ENCODE results near the gene SLC35D3. TPM values are rescaled to one million over a fixed set of nuclear protein-coding genes. Genes with fewer than 3 reads are reported as not detected.
"Not testable (repeated sequence)": the region's sequence is repeated elsewhere in the genome, so short reads cannot be mapped to it uniquely, and the experiment has no call there.

Gene SLC35D3
- total RNA-seq, 1 donor = not detected

DNA sequence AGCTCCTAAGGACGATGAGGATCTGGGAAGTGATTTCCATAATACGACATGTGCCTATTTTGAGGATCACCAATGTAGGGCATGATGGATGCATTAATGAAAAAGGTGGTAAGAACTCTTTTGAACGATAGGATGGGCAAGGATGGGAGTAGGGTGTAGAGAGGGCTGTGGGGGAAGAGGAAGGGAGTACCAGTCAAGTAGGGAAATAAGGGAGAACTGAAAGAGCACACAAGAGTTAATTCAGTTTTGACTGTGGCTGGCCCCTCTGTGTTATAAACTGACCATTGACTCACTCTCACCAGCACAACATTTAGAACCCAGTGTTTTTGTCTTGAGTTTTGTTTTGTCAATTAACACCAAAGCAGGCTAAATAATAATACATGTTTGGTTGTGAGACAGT, 33.0 kb downstream of the SLC35D3 start:
- no peak for DNase-seq (ENCODE audit: low read depth)
- H3K4me3 ChIP-seq (ENCODE audit: low read depth, low read length) = no peak overlapping the region
- TF ChIP-seq, protein P1, sequence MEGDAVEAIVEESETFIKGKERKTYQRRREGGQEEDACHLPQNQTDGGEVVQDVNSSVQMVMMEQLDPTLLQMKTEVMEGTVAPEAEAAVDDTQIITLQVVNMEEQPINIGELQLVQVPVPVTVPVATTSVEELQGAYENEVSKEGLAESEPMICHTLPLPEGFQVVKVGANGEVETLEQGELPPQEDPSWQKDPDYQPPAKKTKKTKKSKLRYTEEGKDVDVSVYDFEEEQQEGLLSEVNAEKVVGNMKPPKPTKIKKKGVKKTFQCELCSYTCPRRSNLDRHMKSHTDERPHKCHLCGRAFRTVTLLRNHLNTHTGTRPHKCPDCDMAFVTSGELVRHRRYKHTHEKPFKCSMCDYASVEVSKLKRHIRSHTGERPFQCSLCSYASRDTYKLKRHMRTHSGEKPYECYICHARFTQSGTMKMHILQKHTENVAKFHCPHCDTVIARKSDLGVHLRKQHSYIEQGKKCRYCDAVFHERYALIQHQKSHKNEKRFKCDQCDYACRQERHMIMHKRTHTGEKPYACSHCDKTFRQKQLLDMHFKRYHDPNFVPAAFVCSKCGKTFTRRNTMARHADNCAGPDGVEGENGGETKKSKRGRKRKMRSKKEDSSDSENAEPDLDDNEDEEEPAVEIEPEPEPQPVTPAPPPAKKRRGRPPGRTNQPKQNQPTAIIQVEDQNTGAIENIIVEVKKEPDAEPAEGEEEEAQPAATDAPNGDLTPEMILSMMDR (IDR thresholded peaks at IDR 0.05; ENCODE audit: insufficient read depth, low read length) = no peak

DNA sequence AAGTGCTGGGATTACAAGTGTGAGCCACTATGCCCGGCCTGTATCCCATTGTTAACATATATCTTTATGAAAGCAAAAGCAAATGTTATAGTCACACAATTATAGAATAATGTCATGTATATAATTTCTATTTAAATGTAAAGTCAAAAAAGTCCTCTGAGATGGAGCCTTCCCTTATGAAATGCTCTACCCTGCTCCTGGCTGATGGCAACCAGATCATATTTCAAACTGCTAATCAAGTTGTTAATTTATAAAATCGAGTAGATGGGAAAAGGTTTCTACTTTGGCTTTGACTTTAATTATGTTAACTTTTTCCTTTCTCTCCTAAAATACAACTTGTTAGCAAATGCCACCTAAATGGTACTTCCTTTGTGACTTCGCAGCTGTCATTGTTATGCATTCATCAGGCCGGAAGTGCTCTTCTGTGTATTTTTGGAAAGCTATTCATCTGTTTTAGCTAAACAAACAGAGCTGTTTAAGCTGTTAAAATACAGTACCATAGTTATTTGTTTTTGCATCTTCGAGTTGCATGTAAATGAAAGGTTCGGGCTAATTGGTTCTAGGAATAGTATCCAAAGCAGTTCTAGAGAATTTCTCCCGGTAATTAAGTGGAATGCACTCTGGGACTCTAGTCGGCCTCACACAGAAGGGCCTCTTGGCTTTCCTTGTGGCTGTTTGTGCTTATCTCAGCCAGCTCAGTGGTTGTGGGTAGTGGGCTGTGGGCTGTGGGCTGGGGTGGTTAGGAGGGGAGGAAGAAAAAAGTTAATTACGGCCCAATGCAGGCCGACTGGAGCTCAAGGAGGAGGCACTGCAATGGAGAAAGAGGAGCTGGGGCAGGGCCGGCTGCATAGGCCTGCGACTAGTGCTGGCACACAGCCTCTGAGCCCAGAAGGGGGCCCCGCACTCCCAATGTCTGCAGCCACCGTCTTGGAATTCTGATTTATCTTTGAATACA, 34.8 kb downstream of the SLC35D3 start:
- H3K4me3 ChIP-seq (ENCODE audit: low read depth, low read length) = no peak overlapping the region
- TF ChIP-seq, protein P1 (IDR thresholded peaks at IDR 0.05; ENCODE audit: insufficient read depth, low read length) = no peak
- DNase-seq (ENCODE audit: low read depth) = no peak

DNA sequence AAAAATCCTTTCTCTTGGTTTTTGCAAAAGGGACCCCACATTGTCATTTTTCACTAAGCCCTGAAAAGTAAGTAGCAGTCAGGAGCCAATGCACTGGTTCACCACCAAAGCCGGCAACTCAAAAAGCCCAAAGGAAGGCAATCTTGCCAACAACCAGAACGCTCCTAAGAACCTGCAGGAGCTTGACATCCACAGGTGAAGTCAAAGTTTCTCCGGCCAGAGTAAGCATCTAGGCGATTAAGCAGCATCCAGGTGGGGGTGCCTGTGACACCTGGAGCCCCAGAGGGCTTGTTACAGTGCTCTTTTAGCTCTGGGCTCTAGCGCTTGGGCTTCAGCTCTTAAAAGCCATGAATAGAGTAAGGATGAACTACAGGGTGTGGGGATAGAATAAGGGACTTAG, 36.1 kb downstream of the SLC35D3 start:
- DNase-seq (ENCODE audit: low read depth) = no peak

DNA sequence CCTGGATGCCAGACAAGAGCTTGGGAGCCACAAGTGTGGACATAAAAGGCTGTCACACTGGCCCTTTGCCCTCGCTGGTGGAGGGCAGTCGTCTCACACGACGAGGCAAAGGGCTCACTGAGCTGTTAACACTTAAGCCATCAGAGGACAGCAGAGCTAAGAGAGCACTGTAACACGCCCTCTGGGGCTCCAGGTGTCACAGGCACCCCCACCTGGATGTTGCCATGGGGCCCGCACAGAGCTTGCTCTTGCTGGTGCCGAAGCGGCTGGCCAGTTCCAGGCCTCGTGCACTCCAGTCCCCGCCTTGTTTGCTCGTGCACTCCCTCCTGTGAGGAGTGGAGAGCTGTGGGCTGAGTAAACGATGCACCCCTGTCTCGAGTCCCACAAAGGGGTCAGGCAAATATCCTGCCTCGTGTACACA, 37.4 kb downstream of the SLC35D3 start:
- H3K4me3 ChIP-seq (ENCODE audit: low read depth, low read length) = no peak overlapping the region
- TF ChIP-seq, protein P1 (IDR thresholded peaks at IDR 0.05; ENCODE audit: insufficient read depth, low read length) = no peak
- no peak for DNase-seq (ENCODE audit: low read depth)

More for the DNA sequence above, 36.1 kb downstream of the SLC35D3 start:
- TF ChIP-seq, protein P1 (IDR thresholded peaks at IDR 0.05; ENCODE audit: insufficient read depth, low read length) = no peak
- H3K4me3 ChIP-seq (ENCODE audit: low read depth, low read length) = no peak overlapping the region

DNA sequence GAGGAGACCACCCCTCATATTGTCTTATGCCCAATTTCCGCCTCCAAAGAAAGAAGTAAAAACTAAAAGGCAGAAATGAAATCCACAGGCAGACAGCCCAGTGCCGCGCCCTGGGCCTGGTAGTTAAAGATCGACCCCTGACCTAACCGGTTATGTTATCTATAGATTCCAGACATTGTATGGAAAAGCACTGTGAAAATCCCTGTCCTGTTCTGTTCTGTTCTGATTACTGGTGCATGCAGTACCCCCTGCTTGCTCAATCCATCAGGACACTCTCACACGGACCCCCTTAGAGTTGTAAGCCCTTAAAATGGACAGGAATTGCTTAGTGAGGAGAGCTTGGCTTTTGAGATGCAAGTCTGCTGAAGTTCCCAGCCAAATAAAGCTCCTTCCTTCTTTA, 37.8 kb downstream of the SLC35D3 start:
- H3K4me3 ChIP-seq (ENCODE audit: low read depth, low read length); DNase-seq (ENCODE audit: low read depth): not testable (repeated sequence)

DNA sequence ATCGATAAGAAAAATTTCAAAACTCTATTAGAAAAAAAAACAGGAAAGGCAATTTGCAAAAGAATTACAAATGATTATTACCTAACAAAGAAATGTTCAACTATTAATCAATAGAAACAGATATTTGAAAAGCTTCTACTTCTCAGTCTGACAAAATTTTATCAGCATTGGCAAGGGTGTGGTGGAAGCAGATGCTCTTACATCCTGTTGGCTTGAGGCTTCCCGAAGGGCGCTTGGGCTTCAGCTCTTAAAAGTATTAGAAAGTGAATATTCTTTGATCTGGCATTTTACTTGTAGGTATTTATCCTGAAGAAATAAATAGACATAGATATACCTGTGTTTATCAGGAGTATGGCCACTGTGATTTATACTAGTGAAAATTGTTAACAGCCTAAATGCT, 38.7 kb downstream of the SLC35D3 start:
- H3K4me3 ChIP-seq (ENCODE audit: low read depth, low read length) = no peak overlapping the region
- DNase-seq (ENCODE audit: low read depth) = no peak
- TF ChIP-seq, protein P1 (IDR thresholded peaks at IDR 0.05; ENCODE audit: insufficient read depth, low read length) = no peak

DNA sequence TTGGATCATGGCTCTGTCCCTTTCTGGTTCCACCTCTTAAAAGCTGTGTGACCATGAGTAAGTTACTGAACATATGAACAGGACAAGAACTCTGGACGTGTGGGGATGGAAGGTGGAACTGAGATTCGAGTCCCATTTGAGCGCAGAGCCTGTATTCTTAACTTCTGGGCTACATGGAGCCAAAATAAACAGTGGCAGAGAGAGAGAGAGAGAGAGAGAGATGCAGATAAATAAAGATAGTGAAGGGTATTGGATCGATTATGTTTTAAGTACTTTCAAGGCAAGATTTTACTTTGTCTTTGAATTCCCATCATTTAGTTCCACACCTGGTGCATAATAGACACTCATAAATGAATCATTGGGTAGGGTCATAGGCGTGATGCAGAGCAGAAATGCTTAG, 39.7 kb downstream of the SLC35D3 start:
- H3K4me3 ChIP-seq (ENCODE audit: low read depth, low read length) = no peak overlapping the region
- no peak for DNase-seq (ENCODE audit: low read depth)
- TF ChIP-seq, protein P1 (IDR thresholded peaks at IDR 0.05; ENCODE audit: insufficient read depth, low read length) = no peak
